Measurements from ENCODE around the gene SYCE3.
A peak's percentile ranks its signal among the peaks of the same experiment; 100 is the strongest.
"Not testable (repeated sequence)": the region's sequence is repeated elsewhere in the genome, so short reads cannot be mapped to it uniquely, and the experiment has no call there.

SYCE3 gene

DNA sequence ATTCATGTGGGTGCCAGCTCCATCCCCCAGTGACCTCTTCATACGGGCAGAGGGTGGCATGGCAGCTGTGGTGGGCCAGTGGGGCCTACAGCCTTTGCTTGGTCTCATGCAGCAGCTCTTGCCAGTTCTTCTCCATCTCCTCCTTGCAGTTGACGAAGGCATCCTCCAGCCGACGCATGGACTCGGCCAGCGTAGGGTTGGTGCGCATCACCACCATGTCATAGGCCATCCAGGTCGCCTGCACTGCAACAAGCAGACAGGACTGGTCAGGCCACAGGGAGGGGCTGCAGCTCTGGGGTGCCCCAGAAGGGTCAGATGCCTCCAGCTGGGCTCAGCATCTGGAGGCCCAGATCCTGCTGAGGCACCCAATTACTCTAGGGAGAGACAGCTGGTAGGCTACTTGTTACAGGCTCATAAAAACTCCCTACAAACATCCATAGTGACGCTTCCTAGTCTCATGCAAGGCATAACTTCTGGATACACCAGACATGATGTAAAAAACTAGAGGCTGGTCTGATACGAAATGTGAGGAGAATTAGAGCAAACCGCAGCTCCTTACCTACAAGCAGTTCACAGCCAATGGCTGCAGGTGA, 11.5 kb downstream of the SYCE3 start:
- no peak for ATAC-seq
- Mint-ChIP-seq H3K36me3 (no peaks in the 10 kb centered on the region), H3K27ac (no peak overlapping the region), H3K4me3 (no peak overlapping the region), H3K27me3 (no peaks in the 10 kb centered on the region), H3K4me1 (peaks cover 27% of the 10 kb centered on the region), H3K9me3 (no peaks in the 10 kb centered on the region)

DNA sequence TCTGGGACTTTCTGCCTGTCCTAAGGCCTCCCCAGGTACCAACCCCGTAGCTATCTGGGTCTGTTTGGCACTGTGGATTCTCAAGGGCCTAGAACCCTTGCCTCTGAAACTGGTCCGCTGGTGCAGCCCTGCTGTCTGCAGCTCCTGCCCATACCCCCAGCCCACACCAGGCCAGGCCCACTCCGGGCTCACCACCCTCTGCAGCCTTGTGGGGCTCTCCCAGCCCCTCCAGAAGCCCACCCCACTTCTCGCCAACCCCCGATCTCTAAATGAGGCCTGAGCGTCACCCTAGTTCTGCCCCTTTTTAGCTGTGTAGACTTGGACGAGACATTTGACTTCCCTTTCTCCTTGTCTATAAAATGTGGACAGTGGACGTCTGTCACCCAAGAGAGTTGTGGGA, 12.3 kb downstream of the SYCE3 start:
- peaks cover 30% of the 10 kb centered on the region for H3K4me1 Mint-ChIP-seq
- peak overlapping the region; percentile 29 for H3K4me3 Mint-ChIP-seq
- H3K9me3 Mint-ChIP-seq, result no peaks in the 10 kb centered on the region
- H3K27me3 Mint-ChIP-seq, result no peaks in the 10 kb centered on the region
- ATAC-seq, result no peak
- no peaks in the 10 kb centered on the region for H3K36me3 Mint-ChIP-seq
- H3K27ac Mint-ChIP-seq, result peak overlapping the region; percentile 43

DNA sequence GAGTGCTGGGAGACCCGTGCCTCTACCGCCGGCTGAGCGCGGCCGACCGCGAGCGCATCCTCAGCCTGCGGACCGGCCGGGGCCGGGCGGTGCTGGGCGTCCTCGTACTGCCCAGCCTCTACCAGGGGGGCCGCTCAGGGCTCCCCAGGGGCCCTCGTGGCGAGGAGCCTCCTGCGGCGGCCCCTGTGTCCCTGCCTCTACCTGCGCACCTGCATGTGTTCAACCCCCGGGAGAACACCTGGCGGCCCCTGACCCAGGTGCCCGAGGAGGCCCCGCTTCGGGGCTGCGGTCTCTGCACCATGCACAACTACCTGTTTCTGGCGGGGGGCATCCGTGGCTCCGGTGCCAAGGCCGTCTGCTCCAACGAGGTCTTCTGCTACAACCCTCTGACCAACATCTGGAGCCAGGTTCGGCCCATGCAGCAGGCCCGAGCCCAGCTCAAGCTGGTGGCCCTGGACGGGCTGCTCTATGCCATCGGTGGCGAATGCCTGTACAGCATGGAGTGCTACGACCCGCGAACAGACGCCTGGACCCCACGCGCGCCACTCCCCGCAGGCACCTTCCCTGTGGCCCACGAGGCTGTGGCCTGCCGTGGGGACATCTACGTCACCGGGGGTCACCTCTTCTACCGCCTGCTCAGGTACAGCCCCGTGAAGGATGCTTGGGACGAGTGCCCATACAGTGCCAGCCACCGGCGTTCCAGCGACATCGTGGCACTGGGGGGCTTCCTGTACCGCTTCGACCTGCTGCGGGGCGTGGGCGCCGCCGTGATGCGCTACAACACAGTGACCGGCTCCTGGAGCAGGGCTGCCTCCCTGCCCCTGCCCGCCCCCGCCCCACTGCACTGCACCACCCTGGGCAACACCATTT, 13.6 kb downstream of the SYCE3 start:
- Mint-ChIP-seq H3K27me3 (no peaks in the 10 kb centered on the region), H3K9me3 (no peaks in the 10 kb centered on the region), H3K4me1 (peaks cover 42% of the 10 kb centered on the region), H3K36me3 (no peaks in the 10 kb centered on the region), H3K27ac (peak overlapping the region; percentile 76), H3K4me3 (peak overlapping the region; percentile 66)
- ATAC-seq, result peak; percentile 27

DNA sequence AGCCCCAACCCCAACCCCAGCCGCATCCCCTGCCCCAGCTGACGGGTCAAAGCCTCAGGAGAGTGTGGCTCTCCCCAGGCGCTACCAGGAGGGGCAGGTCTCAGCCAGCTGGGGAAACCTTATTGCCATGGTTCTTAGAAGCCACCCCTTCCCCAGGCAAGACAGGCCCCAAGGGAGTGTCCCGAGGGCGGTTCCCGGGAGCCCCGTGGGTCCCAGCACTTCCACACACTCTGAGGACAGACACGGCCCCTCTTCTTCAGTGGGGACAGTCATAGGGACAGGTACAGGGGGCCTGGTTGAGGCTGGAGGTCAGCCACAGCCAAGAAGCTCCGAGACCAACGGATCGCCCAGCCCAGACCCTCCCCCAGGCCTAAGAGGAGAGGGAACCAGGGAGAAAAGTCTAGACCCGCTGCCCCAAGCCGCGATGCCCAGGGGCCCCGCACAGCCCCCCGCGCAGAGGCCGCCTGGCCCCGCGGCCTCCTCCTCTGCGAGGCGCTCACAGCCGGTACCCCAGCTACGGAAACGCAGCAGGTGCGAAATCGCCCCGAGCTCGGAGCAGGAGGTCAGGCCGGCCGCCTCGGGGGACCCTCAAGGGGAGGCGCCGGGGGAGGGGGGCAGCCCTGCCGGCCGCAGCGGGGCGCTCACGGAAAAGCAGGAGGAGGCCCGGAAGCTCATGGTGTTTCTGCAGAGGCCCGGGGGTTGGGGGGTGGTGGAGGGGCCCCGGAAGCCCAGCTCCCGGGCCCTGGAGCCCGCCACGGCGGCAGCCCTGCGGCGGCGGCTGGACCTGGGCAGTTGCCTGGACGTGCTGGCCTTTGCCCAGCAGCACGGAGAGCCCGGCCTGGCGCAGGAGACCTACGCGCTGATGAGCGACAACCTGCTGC, 14.4 kb downstream of the SYCE3 start:
- peak overlapping the region; percentile 54 for H3K4me3 Mint-ChIP-seq
- H3K27ac Mint-ChIP-seq, result peak overlapping the region; percentile 76
- H3K9me3 Mint-ChIP-seq, result no peaks in the 10 kb centered on the region
- H3K27me3 Mint-ChIP-seq, result no peaks in the 10 kb centered on the region
- H3K4me1 Mint-ChIP-seq, result peaks cover 46% of the 10 kb centered on the region
- peak; percentile 40 for ATAC-seq
- H3K36me3 Mint-ChIP-seq, result no peaks in the 10 kb centered on the region

DNA sequence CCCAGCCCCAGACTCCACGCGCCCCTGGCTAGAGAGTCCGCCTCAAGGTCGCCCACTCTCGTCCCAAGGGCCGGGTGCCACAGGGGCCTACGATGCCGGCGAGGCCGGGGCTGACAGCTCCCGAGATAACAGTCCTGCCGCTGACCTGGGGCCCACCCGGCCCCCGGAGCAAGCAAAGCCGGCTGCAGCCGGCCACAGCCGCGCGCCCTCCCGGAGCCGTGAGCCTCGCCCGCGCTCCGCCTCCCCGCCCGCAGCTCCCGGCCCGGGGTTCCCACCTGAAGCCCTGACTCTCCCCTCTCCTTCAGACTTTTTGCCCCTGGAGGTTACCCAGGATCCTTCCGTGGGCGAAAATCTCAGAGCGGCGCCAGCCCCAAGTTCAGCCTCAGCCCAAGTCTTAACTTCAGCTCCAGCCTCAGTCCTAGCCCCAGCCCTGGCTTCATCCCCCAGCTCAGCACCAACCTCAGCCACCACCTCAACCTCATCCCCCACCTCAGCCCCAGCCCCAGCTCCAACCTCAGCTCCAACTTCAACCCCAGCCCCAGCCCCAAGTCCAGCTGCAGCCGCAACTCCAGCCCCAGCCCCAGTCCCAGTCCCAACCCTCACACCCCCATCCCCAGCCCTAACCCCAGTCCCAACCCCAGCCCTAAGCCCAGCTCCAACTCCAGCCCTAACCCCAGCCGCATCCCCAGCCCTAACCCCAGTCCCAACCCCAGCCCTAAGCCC, 15.3 kb downstream of the SYCE3 start:
- Mint-ChIP-seq H3K27ac (peak overlapping the region; percentile 76), H3K4me1 (peaks cover 50% of the 10 kb centered on the region), H3K4me3 (no peak overlapping the region), H3K36me3 (no peaks in the 10 kb centered on the region), H3K9me3 (no peaks in the 10 kb centered on the region), H3K27me3 (no peaks in the 10 kb centered on the region)
- ATAC-seq, result no peak

DNA sequence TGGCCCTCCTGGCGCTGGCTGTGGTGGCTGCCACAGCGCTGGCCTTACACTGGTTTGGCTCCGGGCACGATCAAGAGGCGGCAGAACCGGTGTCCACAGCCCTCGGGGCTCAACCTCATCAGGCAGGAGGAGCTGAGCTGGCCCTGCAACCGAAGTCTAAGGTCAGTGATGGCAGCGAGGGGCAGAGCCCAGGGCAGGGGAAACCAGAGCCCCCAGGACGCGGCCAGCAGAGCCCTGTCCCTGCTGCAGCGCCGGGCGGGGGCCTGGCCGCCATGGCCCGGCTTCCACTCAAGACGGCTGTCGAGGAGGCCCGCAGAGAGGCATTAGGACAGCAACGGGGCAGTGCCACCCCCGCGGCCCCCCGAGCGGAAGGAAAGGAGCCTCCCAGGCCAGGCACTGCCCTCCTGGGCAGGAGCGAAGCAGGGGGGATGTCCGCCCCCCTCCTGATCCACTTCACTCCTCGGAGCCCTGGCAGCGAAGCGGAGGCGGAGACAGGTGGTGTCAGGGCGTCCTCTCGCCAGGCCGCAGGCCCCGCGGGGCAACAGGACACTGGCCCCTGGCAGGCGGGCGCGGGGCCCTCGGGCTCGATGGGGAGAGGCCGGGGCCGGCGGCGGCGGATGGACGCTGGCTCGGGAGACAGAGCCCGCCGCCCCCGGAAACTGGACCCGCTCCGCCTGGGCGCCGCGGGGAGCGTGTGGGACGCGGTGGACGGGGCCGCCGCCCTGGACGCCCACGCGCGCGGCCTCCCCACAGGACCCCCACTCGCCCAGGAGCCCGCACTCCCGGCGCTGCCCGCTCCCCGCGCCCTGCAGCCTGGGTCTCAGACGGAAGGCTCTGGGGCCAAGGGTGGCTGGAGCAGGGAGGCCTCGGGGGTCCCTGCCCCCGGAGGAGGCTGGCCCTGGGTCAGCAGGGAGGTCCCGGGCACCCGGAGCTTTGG, 16.1 kb downstream of the SYCE3 start:
- Mint-ChIP-seq H3K27me3 (no peaks in the 10 kb centered on the region), H3K9me3 (no peaks in the 10 kb centered on the region), H3K4me1 (peaks cover 53% of the 10 kb centered on the region), H3K36me3 (no peaks in the 10 kb centered on the region), H3K27ac (peak overlapping the region; percentile 89), H3K4me3 (no peak overlapping the region)
- peak; percentile 50 for ATAC-seq

DNA sequence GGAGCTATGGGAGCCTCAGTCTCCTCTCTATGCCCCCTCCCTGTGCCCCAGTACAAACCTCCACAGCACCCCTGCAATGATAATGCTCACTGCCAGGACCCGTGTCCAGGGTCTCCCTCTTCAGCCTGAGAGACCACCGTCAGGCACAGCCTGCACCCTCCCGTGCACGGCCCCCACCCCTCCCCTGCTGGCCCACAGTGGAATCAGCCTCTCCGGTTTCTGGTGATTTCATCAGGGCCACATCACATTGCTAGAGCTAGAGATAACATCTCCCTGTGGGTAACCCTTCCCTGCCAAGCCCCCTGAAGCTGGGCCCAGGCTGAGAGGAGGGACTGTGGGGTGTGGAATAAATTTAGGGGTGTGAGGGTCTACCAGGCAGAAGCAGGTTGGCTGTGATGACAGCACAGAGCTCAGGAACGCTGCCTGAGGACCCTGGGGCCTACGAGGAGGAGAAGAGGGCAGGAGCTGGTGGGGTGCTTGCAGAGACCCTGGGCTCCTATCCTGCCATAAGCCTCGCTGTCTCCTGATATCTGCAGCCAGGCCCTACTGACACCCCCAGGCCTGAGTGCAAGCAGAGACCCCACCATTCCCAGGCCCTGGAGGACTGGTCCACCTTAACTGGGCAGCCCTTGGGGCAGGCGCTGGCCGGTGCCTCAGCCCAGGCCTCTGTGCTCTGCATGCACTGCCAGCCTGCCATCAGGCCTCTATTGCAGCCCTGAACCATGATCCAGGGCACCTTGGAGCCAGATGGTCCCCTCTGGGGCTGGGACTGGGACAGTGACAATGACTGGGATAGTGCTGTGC, 17.0 kb downstream of the SYCE3 start, which contains the start of gene KLHDC7B:
Gene KLHDC7B, plus strand, starts transcription at position 378 of the 804 bp plus-strand sequence. Its CDS starts 345 bp downstream, at position 723.
- no peak for ATAC-seq
- Mint-ChIP-seq H3K4me1 (peaks cover 60% of the 10 kb centered on the region), H3K4me3 (no peak within 1 kb of the TSS), H3K36me3 (no peaks in the 10 kb centered on the region), H3K9me3 (no peaks in the 10 kb centered on the region), H3K27ac (peak within 1 kb of the TSS; percentile 89), H3K27me3 (no peaks in the 10 kb centered on the region)

DNA sequence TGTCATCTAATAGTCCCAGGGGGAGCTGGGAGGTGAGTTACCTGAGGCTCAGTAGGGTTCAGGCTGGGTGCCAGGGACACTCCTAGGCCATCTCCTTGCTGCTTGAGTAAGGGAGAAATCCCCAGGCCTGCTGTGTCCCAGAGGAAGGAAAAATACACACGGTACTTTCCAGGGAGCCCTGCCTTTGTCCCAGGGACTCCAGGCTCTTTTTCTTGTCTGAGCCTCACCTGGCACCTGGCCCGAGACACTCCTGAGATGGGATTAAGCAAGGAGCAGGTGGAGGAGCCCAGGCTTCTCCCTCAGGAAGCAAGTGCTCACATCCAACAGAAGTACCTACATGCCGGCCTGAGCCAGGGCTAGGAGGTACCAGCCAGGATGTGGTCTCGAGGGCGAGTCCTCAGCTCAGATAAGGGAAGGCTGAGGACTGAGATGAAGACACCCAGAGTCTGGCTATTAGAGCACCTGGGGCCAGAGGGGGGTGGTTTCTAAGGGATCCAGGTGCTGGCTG, 17.9 kb downstream of the SYCE3 start:
- H3K27ac Mint-ChIP-seq, result peak overlapping the region; percentile 89
- no peak for ATAC-seq

DNA sequence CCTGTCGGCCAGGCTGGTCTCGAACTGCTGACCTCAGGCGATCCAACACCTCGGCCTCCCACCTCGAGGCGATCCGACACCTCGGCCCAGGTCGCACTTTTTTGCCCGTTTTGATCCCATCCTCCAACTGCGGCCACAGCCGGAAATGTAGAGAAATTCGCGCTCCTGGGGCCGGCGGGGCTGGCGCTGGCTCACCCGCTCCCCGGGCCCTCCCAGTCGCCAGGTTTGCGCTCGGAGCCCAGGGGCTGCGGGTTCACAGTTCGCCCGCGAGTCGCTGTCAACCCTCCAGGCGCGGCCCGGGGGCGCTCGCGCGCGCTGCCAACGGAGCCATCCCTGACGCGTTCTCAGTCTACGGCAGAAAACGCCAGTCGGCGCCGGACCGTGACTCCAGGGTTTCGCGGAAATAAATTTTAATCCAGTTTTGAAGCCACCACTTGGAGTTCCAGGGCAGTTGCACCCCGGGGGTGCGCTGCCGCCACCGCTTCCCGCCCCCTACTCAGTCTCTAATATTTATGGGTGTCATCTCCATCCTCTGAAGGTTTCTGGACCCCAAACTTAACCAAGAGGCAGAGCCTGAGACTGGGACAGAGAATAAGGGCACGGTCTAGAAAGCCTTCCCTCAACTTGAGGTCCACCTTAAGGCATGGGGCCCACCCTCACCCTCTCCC, 18.5 kb downstream of the SYCE3 start:
- peak overlapping the region; percentile 89 for H3K27ac Mint-ChIP-seq
- peak; percentile 24 for ATAC-seq
- no peaks in the 10 kb centered on the region for H3K9me3 Mint-ChIP-seq
- H3K36me3 Mint-ChIP-seq, result no peaks in the 10 kb centered on the region
- H3K27me3 Mint-ChIP-seq, result no peaks in the 10 kb centered on the region
- H3K4me3 Mint-ChIP-seq, result peak overlapping the region; percentile 46
- H3K4me1 Mint-ChIP-seq, result peaks cover 61% of the 10 kb centered on the region

More for the DNA sequence above, 17.9 kb downstream of the SYCE3 start:
- H3K36me3 Mint-ChIP-seq, result no peaks in the 10 kb centered on the region
- peaks cover 60% of the 10 kb centered on the region for H3K4me1 Mint-ChIP-seq
- H3K9me3 Mint-ChIP-seq, result no peaks in the 10 kb centered on the region
- H3K27me3 Mint-ChIP-seq, result no peaks in the 10 kb centered on the region
- H3K4me3 Mint-ChIP-seq, result no peak overlapping the region

DNA sequence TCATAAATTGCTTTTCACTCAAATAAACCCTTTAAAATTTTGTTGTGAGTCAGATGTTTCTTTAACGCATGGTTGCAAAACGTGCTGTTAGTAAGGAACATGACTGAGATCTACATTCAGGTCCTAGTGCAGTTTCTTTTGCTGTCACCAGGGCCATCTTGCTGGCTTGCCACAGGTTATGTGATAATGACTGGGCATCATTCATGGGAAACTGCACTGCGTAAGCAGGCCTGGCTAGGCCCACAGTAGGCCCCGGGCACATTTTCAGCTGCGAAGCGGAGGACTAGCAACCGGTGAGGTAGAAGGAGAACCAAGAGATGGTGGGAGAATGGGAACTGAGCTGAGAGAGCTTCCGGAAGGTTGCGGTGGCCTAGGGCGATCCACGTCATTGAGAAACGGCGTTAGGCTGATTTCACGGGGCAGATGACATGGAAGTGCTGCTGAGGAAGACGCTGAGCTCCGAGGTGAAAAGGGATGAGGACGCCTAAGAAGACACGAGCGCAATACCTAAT, 20.2 kb downstream of the SYCE3 start:
- Mint-ChIP-seq H3K36me3 (no peaks in the 10 kb centered on the region), H3K9me3 (no peaks in the 10 kb centered on the region), H3K4me3 (peak overlapping the region; percentile 65), H3K27me3 (no peaks in the 10 kb centered on the region), H3K27ac (peak overlapping the region; percentile 88), H3K4me1 (peaks cover 63% of the 10 kb centered on the region)
- peak; percentile 66 for ATAC-seq

DNA sequence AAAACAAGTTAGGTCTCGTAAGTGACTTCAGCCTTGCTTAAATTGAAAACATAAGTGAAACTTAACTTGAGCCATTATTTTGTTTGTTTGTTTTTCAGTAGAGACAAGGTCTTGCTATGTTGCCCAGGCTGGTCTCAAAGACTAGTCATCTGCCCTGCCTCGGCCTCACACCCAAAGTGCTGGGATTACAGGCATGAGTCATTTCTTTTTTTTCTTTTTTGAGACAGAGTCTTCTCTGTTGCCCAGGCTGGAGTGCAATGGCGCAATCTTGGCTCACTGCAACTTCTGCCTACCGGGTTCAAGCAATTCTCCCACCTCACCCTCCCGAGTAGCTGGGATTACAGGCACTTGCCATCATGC, 21.1 kb downstream of the SYCE3 start:
- not testable (repeated sequence) for H3K36me3 Mint-ChIP-seq, H3K9me3 Mint-ChIP-seq, ATAC-seq, H3K27me3 Mint-ChIP-seq
- peak overlapping the region; percentile 67 for H3K4me3 Mint-ChIP-seq
- H3K27ac Mint-ChIP-seq, result peak overlapping the region; percentile 88
- H3K4me1 Mint-ChIP-seq, result peaks cover 62% of the 10 kb centered on the region

DNA sequence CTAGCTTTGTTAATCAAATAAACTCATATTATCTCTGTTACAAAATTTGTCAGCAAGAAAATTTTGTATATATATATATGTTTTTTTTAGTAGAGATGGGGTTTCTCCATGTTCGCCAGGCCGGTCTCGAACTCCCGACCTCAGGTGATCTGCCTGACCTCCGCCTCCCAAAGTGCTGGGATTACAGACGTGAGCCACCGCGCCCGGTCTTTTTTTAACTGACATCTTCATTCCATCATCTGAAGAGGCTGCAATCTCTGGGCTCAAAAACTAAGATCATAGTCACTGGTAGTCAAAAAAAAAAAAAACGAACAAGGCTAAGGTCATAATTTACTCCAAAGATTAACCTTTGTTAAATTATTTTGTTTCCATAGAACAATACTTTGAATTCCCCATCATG, 22.3 kb downstream of the SYCE3 start:
- ATAC-seq, result no peak
- Mint-ChIP-seq H3K4me1 (peaks cover 64% of the 10 kb centered on the region), H3K36me3 (no peaks in the 10 kb centered on the region), H3K27ac (peak overlapping the region; percentile 88), H3K9me3 (no peaks in the 10 kb centered on the region), H3K27me3 (no peaks in the 10 kb centered on the region), H3K4me3 (no peak overlapping the region)

All from stimulated activated memory B cell treated with anti-CD40 and anti-IgM and Interleukin-4, amounts not matched to agents 10 μg/mL and 1 μg/mL and 100 μg/mL, for 72 hours (primary cell).